WTC11 (cell line): ENCODE results near the gene CPT1B. TPM values are rescaled to one million over a fixed set of nuclear protein-coding genes. Genes with fewer than 3 reads are reported as not detected.

ENCODE experiments used
- ATAC-seq: fragments of 200-7000 bp; cut with Tn5 transposase; 2 replicates; pipeline ENCODE4 v1.10.0; 2021; ENCODE audit warnings: mild to moderate bottlenecking, moderate library complexity
- CTCF ChIA-PET: fragments of 300-600 bp; sonication (Branson Sonifier 250); formaldehyde crosslinking; loops from one replicate; lab custom pipeline; 2021; ENCODE audit warnings: antibody characterized with exemption; lab: Charles Lee
- POLR2A ChIA-PET: fragments of 350-600 bp; sonication (Branson Sonifier 250); formaldehyde crosslinking; loops from one replicate; lab custom pipeline; 2021; ENCODE audit warnings: antibody characterized with exemption; lab: Charles Lee
- DNase-seq: peaks from one replicate; pipeline ENCODE4 v3.0.0; 2021; ENCODE audit warnings: low spot score
- H3K27ac Mint-ChIP-seq: 2 replicates; pipeline ENCODE4 v1.8.0; 2021; ENCODE audit warnings: mixed read lengths
- H3K27me3 Mint-ChIP-seq: 2 replicates; pipeline ENCODE4 v1.8.0; 2021; ENCODE audit warnings: low read depth, mild to moderate bottlenecking, moderate library complexity, mixed read lengths
- H3K36me3 Mint-ChIP-seq: 2 replicates; pipeline ENCODE4 v1.8.0; 2021; ENCODE audit warnings: mixed read lengths
- H3K4me1 Mint-ChIP-seq: 2 replicates; pipeline ENCODE4 v1.8.0; 2022; ENCODE audit warnings: mixed read lengths
- H3K4me3 Mint-ChIP-seq: 2 replicates; pipeline ENCODE4 v1.8.0; 2021; ENCODE audit warnings: mild to moderate bottlenecking, moderate library complexity, mixed read lengths
- H3K9me3 Mint-ChIP-seq: 2 replicates; pipeline ENCODE4 v1.8.0; 2021; ENCODE audit warnings: mixed read lengths
- ETV6 ChIP-seq: sonication (generic); formaldehyde crosslinking; IDR thresholded peaks from 2 replicates; pipeline ENCODE4 v1.8.1; 2022; ENCODE audit warnings: mild to moderate bottlenecking, missing genetic modification reagents
- GRHL2 ChIP-seq: fragments of 250-450 bp; sonication (Bioruptor Pico); IDR thresholded peaks from 2 replicates; pipeline ENCODE4 v1.8.0; 2022; ENCODE audit warnings: mild to moderate bottlenecking, moderate library complexity; ENCODE audit not compliant: insufficient replicate concordance, severe bottlenecking
- IRF2 ChIP-seq: sonication (generic); formaldehyde crosslinking; IDR thresholded peaks from 2 replicates; pipeline ENCODE4 v1.8.0; 2022; ENCODE audit warnings: low read depth, missing genetic modification reagents, borderline replicate concordance
- KAT7 ChIP-seq: sonication (generic); formaldehyde crosslinking; IDR thresholded peaks from 2 replicates; pipeline ENCODE4 v1.8.1; 2023; ENCODE audit warnings: missing genetic modification reagents, mild to moderate bottlenecking, borderline replicate concordance
- NFYB ChIP-seq: sonication (generic); formaldehyde crosslinking; conservative IDR thresholded peaks from 2 replicates; pipeline ENCODE4 v1.8.0; 2022; ENCODE audit warnings: low read depth, missing genetic modification reagents
- NR2C2 ChIP-seq: sonication (generic); formaldehyde crosslinking; IDR thresholded peaks from 2 replicates; pipeline ENCODE4 v1.8.0; 2022; ENCODE audit warnings: mild to moderate bottlenecking, missing genetic modification reagents
- OVOL2 ChIP-seq: fragments of 250-450 bp; sonication (Bioruptor Pico); IDR thresholded peaks from 2 replicates; pipeline ENCODE4 v1.9.0; 2021; ENCODE audit warnings: mild to moderate bottlenecking, borderline replicate concordance
- SMAD4 ChIP-seq: sonication (generic); formaldehyde crosslinking; IDR thresholded peaks from 2 replicates; pipeline ENCODE4 v1.8.0; 2022; ENCODE audit warnings: mild to moderate bottlenecking, missing genetic modification reagents
- ZBTB21 ChIP-seq: sonication (generic); formaldehyde crosslinking; IDR thresholded peaks from 2 replicates; pipeline ENCODE4 v1.8.1; 2023; ENCODE audit warnings: mild to moderate bottlenecking, missing genetic modification reagents, borderline replicate concordance
- ZNF281 ChIP-seq: sonication (generic); formaldehyde crosslinking; IDR thresholded peaks from 2 replicates; pipeline ENCODE4 v1.8.0; 2023; ENCODE audit warnings: mild to moderate bottlenecking, missing genetic modification reagents
- ZSCAN18 ChIP-seq: fragments of 250-450 bp; sonication (Bioruptor Pico); IDR thresholded peaks from 2 replicates; pipeline ENCODE4 v2.1.2; 2022; ENCODE audit warnings: mild to moderate bottlenecking, moderate library complexity
- total RNA-seq: library from RNA; stranded (reverse); gene quantifications from 3 replicates; pipeline ENCODE4 v1.2.3, GENCODE V29; 2021
- TF ChIP-seq, protein P1 (sequence below): sonication (generic); formaldehyde crosslinking; IDR thresholded peaks from 2 replicates; pipeline ENCODE4 v1.8.1; 2023; ENCODE audit warnings: mild to moderate bottlenecking, missing genetic modification reagents, moderate library complexity
- TF ChIP-seq, protein P2 (sequence below): sonication (generic); formaldehyde crosslinking; IDR thresholded peaks from 2 replicates; pipeline ENCODE4 v1.8.1; 2023; ENCODE audit warnings: mild to moderate bottlenecking, missing genetic modification reagents
- TF ChIP-seq, protein P3 (sequence below): fragments of 200-600 bp; IDR thresholded peaks from 2 replicates; pipeline ENCODE4 v1.8.0; 2022; ENCODE audit warnings: antibody characterized with exemption

CPT1B gene
- total RNA-seq, 1 experiment from 2014 or later, result 33.7 TPM

- ChIA-PET CTCF (interaction anchor here (1.5 kb wide), 1 partner anchor 11 kb away, joined by 7 read pairs; no protein-coding TSS in a partner anchor), POLR2A (interaction anchor here (0.9 kb wide), 1 partner anchor 84 kb away, joined by 3 read pairs; no protein-coding TSS in a partner anchor)
- no peak for DNase-seq
- H3K27me3 Mint-ChIP-seq, result peaks cover 20% of the 10 kb centered on the region
- no peak for TF ChIP-seq GRHL2 (CRISPR knock-in tag)
- no peak for TF ChIP-seq IRF2 (CRISPR knock-in tag)
- no peaks in the 10 kb centered on the region for H3K36me3 Mint-ChIP-seq
- no peaks in the 10 kb centered on the region for H3K9me3 Mint-ChIP-seq
- ATAC-seq, result no peak
- H3K4me1 Mint-ChIP-seq, result peaks cover 14% of the 10 kb centered on the region
- H3K4me3 Mint-ChIP-seq, result no peak overlapping the region
- no peak overlapping the region for H3K27ac Mint-ChIP-seq
Observed at GRCh38 chr22:50610041-50610451, 31.8 kb upstream of the CPT1B start.

DNA sequence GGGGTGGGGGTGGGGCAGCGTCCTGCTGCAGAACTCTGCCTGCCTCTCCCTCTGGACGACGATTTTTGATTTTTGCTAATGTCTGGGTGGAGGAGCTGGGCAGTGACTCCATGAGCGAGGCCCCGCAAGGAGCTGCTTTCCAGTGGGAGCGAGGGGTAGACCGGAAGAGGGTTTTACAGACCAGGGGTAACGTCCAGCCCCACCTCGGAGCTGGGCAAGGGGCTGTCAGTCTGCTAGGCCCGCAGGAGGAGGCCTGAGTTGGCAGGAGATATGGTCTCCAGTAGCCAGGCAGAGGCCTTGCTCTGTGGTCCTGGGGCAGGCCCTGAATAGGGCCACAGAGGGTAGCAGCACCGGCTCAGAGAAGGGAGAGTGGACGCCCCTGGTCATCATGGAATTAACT, 31.4 kb upstream of the CPT1B start:
- Mint-ChIP-seq H3K36me3 (no peaks in the 10 kb centered on the region), H3K4me1 (peaks cover 14% of the 10 kb centered on the region), H3K27ac (no peak overlapping the region), H3K4me3 (no peak overlapping the region), H3K9me3 (no peaks in the 10 kb centered on the region), H3K27me3 (peaks cover 20% of the 10 kb centered on the region)
- no peak for ATAC-seq
- POLR2A ChIA-PET, result interaction anchor here (0.9 kb wide), 1 partner anchor 84 kb away, joined by 3 read pairs; no protein-coding TSS in a partner anchor
- CTCF ChIA-PET, result interaction anchor here (1.5 kb wide), 1 partner anchor 11 kb away, joined by 7 read pairs; no protein-coding TSS in a partner anchor
- TF ChIP-seq, protein P1, sequence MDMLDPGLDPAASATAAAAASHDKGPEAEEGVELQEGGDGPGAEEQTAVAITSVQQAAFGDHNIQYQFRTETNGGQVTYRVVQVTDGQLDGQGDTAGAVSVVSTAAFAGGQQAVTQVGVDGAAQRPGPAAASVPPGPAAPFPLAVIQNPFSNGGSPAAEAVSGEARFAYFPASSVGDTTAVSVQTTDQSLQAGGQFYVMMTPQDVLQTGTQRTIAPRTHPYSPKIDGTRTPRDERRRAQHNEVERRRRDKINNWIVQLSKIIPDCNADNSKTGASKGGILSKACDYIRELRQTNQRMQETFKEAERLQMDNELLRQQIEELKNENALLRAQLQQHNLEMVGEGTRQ, result no peak
- TF ChIP-seq GRHL2 (CRISPR knock-in tag), result no peak
- TF ChIP-seq SMAD4 (CRISPR knock-in tag), result no peak
- TF ChIP-seq OVOL2, result no peak
- no peak for TF ChIP-seq NFYB (CRISPR knock-in tag)
- no peak for TF ChIP-seq KAT7 (CRISPR knock-in tag)
- TF ChIP-seq, protein P2, sequence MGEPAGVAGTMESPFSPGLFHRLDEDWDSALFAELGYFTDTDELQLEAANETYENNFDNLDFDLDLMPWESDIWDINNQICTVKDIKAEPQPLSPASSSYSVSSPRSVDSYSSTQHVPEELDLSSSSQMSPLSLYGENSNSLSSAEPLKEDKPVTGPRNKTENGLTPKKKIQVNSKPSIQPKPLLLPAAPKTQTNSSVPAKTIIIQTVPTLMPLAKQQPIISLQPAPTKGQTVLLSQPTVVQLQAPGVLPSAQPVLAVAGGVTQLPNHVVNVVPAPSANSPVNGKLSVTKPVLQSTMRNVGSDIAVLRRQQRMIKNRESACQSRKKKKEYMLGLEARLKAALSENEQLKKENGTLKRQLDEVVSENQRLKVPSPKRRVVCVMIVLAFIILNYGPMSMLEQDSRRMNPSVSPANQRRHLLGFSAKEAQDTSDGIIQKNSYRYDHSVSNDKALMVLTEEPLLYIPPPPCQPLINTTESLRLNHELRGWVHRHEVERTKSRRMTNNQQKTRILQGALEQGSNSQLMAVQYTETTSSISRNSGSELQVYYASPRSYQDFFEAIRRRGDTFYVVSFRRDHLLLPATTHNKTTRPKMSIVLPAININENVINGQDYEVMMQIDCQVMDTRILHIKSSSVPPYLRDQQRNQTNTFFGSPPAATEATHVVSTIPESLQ (CRISPR knock-in tag), result no peak
- no peak for TF ChIP-seq ETV6 (CRISPR knock-in tag)
- TF ChIP-seq ZNF281 (CRISPR knock-in tag), result no peak
- TF ChIP-seq, protein P3, sequence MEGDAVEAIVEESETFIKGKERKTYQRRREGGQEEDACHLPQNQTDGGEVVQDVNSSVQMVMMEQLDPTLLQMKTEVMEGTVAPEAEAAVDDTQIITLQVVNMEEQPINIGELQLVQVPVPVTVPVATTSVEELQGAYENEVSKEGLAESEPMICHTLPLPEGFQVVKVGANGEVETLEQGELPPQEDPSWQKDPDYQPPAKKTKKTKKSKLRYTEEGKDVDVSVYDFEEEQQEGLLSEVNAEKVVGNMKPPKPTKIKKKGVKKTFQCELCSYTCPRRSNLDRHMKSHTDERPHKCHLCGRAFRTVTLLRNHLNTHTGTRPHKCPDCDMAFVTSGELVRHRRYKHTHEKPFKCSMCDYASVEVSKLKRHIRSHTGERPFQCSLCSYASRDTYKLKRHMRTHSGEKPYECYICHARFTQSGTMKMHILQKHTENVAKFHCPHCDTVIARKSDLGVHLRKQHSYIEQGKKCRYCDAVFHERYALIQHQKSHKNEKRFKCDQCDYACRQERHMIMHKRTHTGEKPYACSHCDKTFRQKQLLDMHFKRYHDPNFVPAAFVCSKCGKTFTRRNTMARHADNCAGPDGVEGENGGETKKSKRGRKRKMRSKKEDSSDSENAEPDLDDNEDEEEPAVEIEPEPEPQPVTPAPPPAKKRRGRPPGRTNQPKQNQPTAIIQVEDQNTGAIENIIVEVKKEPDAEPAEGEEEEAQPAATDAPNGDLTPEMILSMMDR, result no peak
- TF ChIP-seq NR2C2 (CRISPR knock-in tag), result no peak
- TF ChIP-seq ZBTB21, result no peak
- TF ChIP-seq ZSCAN18, result no peak
- TF ChIP-seq, all 79 proteins: peak for 0
- DNase-seq, result no peak
